T-cell (primary cell): ENCODE results near the gene ZNF396. TPM values are rescaled to one million over a fixed set of nuclear protein-coding genes. Genes with fewer than 3 reads are reported as not detected.

Source experiments
- ATAC-seq, 4 experiments: fragments of 200-7000 bp in 3 of 4; fragments of 150-1000 bp in 1 of 4; cut with Tn5 transposase; replicated peaks in 1 of 4; 1 replicate in 3 of 4; 2 replicates in 1 of 4; pipeline ENCODE4 v1.10.0; 2021; ENCODE audit warnings: moderate library complexity in 3 of 4, mild to moderate bottlenecking in 2 of 4, moderate number of reproducible peaks in 1 of 4
- CTCF ChIA-PET, 2 donors: fragments of 300-600 bp; sonication (Branson Sonifier 250); formaldehyde crosslinking; loops; one replicate each; lab custom pipeline; 2022; ENCODE audit warnings: antibody characterized with exemption in 2 of 2; lab: Charles Lee
- POLR2A ChIA-PET, 2 donors: fragments of 300-600 bp; sonication (Branson Sonifier 250); formaldehyde crosslinking; loops; one replicate each; lab custom pipeline; 2022; ENCODE audit warnings: antibody characterized with exemption in 2 of 2; lab: Charles Lee
- DNase-seq, 35 experiments: peaks; one replicate each; pipeline versions ENCODE4 v3.0.0 to v3.0.0-alpha.2; 2013 to 2023
- H3K27ac ChIP-seq: one replicate; pipeline ENCODE4 v1.5.1; 2013; ENCODE audit warnings: low read length
- H3K27me3 ChIP-seq, 2 experiments: replicated peaks in 1 of 2; 1 replicate in 1 of 2; 2 replicates in 1 of 2; pipeline versions ENCODE4 v1.6.1 to v1.7.0; 2013; ENCODE audit warnings: low read length in 1 of 2, mixed read lengths in 1 of 2; ENCODE audit not compliant: control insufficient read depth in 2 of 2, insufficient read depth in 2 of 2; ENCODE audit errors: extremely low read depth in 1 of 2
- H3K36me3 ChIP-seq, 2 donors: 1 replicate in 1 of 2; 2 replicates in 1 of 2; pipeline versions ENCODE4 v1.6.1 to v1.7.0; 2013; ENCODE audit warnings: low read length in 1 of 2; ENCODE audit not compliant: control insufficient read depth in 2 of 2, insufficient read depth in 1 of 2; ENCODE audit errors: extremely low read depth in 1 of 2
- H3K4me1 ChIP-seq, 2 experiments: 1 replicate in 1 of 2; 2 replicates in 1 of 2; pipeline versions ENCODE4 v1.6.1 to v1.7.0; 2013; ENCODE audit warnings: low read length in 2 of 2, mixed read lengths in 1 of 2; ENCODE audit not compliant: insufficient read depth in 2 of 2, control insufficient read depth in 1 of 2; ENCODE audit errors: extremely low read depth in 1 of 2
- H3K4me3 ChIP-seq, 2 donors: 1 replicate in 1 of 2; 2 replicates in 1 of 2; pipeline versions ENCODE4 v1.5.1 to v1.7.0; 2013; ENCODE audit warnings: mild to moderate bottlenecking in 2 of 2, low read length in 1 of 2, moderate library complexity in 1 of 2; ENCODE audit not compliant: control insufficient read depth in 1 of 2; ENCODE audit errors: extremely low read depth in 1 of 2
- H3K9me3 ChIP-seq: 2 replicates; pipeline ENCODE4 v1.7.0; 2013
- H3K27ac Mint-ChIP-seq, 2 donors: one replicate each; pipeline ENCODE4 v1.8.0; 2020 to 2021; ENCODE audit warnings: mild to moderate bottlenecking in 2 of 2, mixed read lengths in 2 of 2
- H3K27me3 Mint-ChIP-seq, 2 donors: one replicate each; pipeline ENCODE4 v1.8.0; 2021 to 2022; ENCODE audit warnings: mixed read lengths in 2 of 2
- H3K36me3 Mint-ChIP-seq: one replicate; pipeline ENCODE4 v1.8.0; 2021; ENCODE audit warnings: mixed read lengths
- H3K4me1 Mint-ChIP-seq, 3 donors: one replicate each; pipeline ENCODE4 v1.8.0; 2020 to 2022; ENCODE audit warnings: mixed read lengths in 3 of 3, mild to moderate bottlenecking in 1 of 3
- H3K4me3 Mint-ChIP-seq, 3 donors: one replicate each; pipeline ENCODE4 v1.8.0; 2020 to 2022; ENCODE audit warnings: mild to moderate bottlenecking in 3 of 3, mixed read lengths in 3 of 3, moderate library complexity in 3 of 3
- H3K9me3 Mint-ChIP-seq, 3 donors: one replicate each; pipeline ENCODE4 v1.8.0; 2020 to 2022; ENCODE audit warnings: mixed read lengths in 3 of 3
- WGBS: methylation state at CpG from one replicate; pipeline ENCODE4 v1.1.5; 2013; ENCODE audit warnings: missing lambda C conversion rate; ENCODE audit not compliant: insufficient coverage; 5-methylcytosine and 5-hydroxymethylcytosine counted together
- total RNA-seq, 35 experiments: library from RNA in 6 of 35; stranded (reverse) in 6 of 35; fragments of 120-200 nt in 1 of 35; gene quantifications; one replicate each; pipeline versions ENCODE4 v1.2.1 to v1.2.4 and lab custom pipeline; 2013 to 2026

ZNF396 gene
- total RNA-seq, 5 donors from 2014 or later (not counting 1 experiment from before 2014, with no cell fraction given): 0.73 to 2.4 (median 1.4) TPM; not detected in 1

DNA sequence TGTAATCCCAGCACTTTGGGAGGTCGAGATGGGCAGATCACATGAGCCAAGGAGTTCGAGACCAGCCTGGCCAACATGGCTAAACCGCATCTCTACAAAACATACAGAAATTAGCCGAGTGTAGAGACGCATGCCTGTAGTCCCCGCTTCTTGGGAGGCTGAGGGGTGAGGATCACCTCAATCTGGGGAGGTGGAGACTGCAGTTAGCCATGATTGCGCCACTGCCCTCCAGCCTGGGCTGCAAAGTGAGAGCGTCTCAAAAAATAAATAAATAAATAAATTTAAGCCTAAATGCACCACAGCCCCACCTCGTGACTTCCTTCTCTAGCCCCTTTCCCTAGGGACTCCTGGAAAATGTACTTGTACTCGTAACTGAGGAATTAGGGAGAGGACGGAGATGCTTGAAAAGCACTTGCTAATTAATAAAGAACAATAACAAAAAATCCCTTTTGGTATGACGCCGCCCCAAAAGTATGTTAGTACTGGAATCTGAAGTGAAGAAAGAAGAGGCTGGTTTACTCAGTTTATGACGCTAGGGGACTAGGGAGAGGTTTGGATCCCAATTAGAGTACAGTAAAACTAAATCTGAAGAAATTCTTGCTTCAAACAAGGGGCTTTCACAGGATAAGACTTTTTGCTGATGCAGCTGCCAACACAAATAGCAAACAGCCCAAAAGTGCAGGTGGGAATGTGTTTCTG lies 887 bp upstream of the ZNF396 start:
- POLR2A ChIA-PET: no interaction called here
- no peak for ATAC-seq
- H3K27ac Mint-ChIP-seq: no peak overlapping the region

DNA sequence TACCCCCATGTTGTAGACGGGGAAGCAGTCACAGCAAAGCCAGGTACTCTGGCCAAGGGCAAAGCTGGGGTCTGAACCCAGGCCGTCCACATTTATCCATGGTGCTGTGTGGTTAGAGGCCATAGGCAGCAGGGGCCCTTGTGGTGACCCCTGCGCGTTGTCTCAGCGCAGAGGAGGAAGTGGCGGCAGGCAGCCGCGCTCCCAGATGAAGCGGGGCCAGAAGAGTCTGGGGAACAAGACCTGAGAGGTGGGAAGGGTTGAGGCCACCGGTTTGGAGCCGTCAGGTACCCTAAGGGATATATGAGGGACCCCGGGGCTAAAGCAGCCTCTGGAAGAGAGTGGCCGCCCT lies 770 bp downstream of the ZNF396 start:
- Histone ChIP-seq H3K27ac (no peak overlapping the region), H3K4me3 (peak overlapping the region; percentile 74 to 81), H3K4me1 (peaks cover 0 to 12% of the 10 kb centered on the region in 2 experiments), H3K9me3 (no peaks in the 10 kb centered on the region), H3K27me3 (peaks cover 0 to 4% of the 10 kb centered on the region in 2 experiments), H3K36me3 (no peaks in the 10 kb centered on the region)
- peak; percentile 56 to 64 (median 60) for ATAC-seq
- H3K9me3 Mint-ChIP-seq: no peaks in the 10 kb centered on the region
- H3K36me3 Mint-ChIP-seq: peaks cover 2% of the 10 kb centered on the region
- ChIA-PET POLR2A (no interaction called here), CTCF (no interaction called here)
- DNase-seq: peak in 15 of 35 experiments; percentile 3 to 37 (median 8)
- H3K4me3 Mint-ChIP-seq: peak overlapping the region; percentile 81 to 86 (median 86)
- no peaks in the 10 kb centered on the region for H3K27me3 Mint-ChIP-seq
- WGBS: 4% methylated on average over 12 of the region's 13 CpGs
- peak overlapping the region in 1 of 2 donors; percentile 69 for H3K27ac Mint-ChIP-seq
- H3K4me1 Mint-ChIP-seq: peaks cover 7 to 12% (median 9%) of the 10 kb centered on the region in 3 donors

More for the DNA sequence above, 887 bp upstream of the ZNF396 start:
- Histone ChIP-seq H3K27me3 (peaks cover 0 to 4% of the 10 kb centered on the region in 2 experiments), H3K27ac (no peak overlapping the region), H3K36me3 (no peaks in the 10 kb centered on the region), H3K9me3 (no peaks in the 10 kb centered on the region), H3K4me3 (no peak overlapping the region), H3K4me1 (peaks cover 0 to 12% of the 10 kb centered on the region in 2 experiments)
- no peaks in the 10 kb centered on the region for H3K9me3 Mint-ChIP-seq
- peaks cover 2% of the 10 kb centered on the region for H3K36me3 Mint-ChIP-seq
- 67% methylated on average over 1 of the region's 14 CpGs for WGBS
- CTCF ChIA-PET: no interaction called here
- H3K27me3 Mint-ChIP-seq: no peaks in the 10 kb centered on the region
- H3K4me3 Mint-ChIP-seq: peak overlapping the region; percentile 73 to 86 (median 81)
- no peak for DNase-seq
- peaks cover 7 to 12% (median 9%) of the 10 kb centered on the region in 3 donors for H3K4me1 Mint-ChIP-seq

GRCh38 chr18:35374708-35375107 lies 2.4 kb downstream of the ZNF396 start:
- no peaks in the 10 kb centered on the region for H3K9me3 Mint-ChIP-seq
- H3K27me3 Mint-ChIP-seq: no peaks in the 10 kb centered on the region
- POLR2A ChIA-PET: interaction anchor here in 1 of 2 donors (0.6 kb wide), 1 partner anchor 145 kb away, joined by 3 read pairs; no protein-coding TSS in a partner anchor
- peaks cover 7 to 12% (median 9%) of the 10 kb centered on the region in 3 donors for H3K4me1 Mint-ChIP-seq
- H3K4me3 Mint-ChIP-seq: no peak overlapping the region
- H3K27ac Mint-ChIP-seq: no peak overlapping the region
- Histone ChIP-seq H3K4me3 (no peak overlapping the region), H3K27ac (no peak overlapping the region), H3K36me3 (no peaks in the 10 kb centered on the region), H3K9me3 (no peaks in the 10 kb centered on the region), H3K4me1 (peaks cover 0 to 12% of the 10 kb centered on the region in 2 experiments), H3K27me3 (peaks cover 0 to 4% of the 10 kb centered on the region in 2 experiments)
- DNase-seq: no peak
- WGBS: 80% methylated on average over 1 of the region's 4 CpGs
- peaks cover 2% of the 10 kb centered on the region for H3K36me3 Mint-ChIP-seq
- ATAC-seq: no peak
- CTCF ChIA-PET: no interaction called here

- Mint-ChIP-seq H3K9me3 (no peaks in the 10 kb centered on the region), H3K4me3 (no peak overlapping the region), H3K27me3 (no peaks in the 10 kb centered on the region), H3K36me3 (peaks cover 2% of the 10 kb centered on the region), H3K27ac (no peak overlapping the region), H3K4me1 (peaks cover 5 to 8% (median 7%) of the 10 kb centered on the region in 3 donors)
- peaks cover 0 to 6% of the 10 kb centered on the region in 2 experiments for H3K4me1 ChIP-seq
- peaks cover 0 to 4% of the 10 kb centered on the region in 2 experiments for H3K27me3 ChIP-seq
- H3K27ac ChIP-seq: no peak overlapping the region
- no peak for ATAC-seq
- no peaks in the 10 kb centered on the region for H3K36me3 ChIP-seq
- no peak overlapping the region for H3K4me3 ChIP-seq
- POLR2A ChIA-PET: no interaction called here
- no peaks in the 10 kb centered on the region for H3K9me3 ChIP-seq
- WGBS: 86% methylated on average over 1 of the region's 1 CpG
- CTCF ChIA-PET: no interaction called here
- DNase-seq: no peak
Measured at GRCh38 chr18:35371412-35372195, 5.5 kb downstream of the ZNF396 start.

DNA sequence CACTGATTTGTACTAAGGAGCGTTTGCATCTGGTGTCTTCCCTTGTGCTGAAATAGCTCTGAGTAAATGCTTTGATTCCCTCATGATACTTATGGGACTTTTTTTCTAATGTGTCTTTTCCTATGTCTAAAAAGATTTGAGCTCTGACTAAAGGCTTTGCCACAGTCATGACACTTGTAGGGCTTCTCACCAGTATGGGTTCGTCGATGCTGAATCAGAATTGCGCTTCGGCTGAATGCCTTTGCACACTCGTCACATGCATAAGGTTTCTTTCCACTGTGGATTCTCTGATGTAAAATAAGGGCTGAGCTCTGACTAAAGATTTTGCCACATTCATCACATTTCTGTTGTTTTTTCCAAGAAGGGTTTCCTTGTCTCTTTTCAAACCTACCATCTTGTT lies 8.0 kb downstream of the ZNF396 start:
- no peaks in the 10 kb centered on the region for H3K9me3 Mint-ChIP-seq
- no peak overlapping the region for H3K27ac ChIP-seq
- H3K9me3 ChIP-seq: no peaks in the 10 kb centered on the region
- H3K27ac Mint-ChIP-seq: no peak overlapping the region
- H3K27me3 Mint-ChIP-seq: no peaks in the 10 kb centered on the region
- no peaks in the 10 kb centered on the region for H3K36me3 ChIP-seq
- no peak overlapping the region for H3K4me3 Mint-ChIP-seq
- WGBS: 100% methylated on average over 5 of the region's 6 CpGs
- H3K36me3 Mint-ChIP-seq: peaks cover 1% of the 10 kb centered on the region
- CTCF ChIA-PET: no interaction called here
- H3K4me1 ChIP-seq: no peaks in the 10 kb centered on the region
- no peaks in the 10 kb centered on the region for H3K27me3 ChIP-seq
- no peaks in the 10 kb centered on the region for H3K4me1 Mint-ChIP-seq
- ATAC-seq: no peak
- POLR2A ChIA-PET: interaction anchor here in 1 of 2 donors (0.5 kb wide), 1 partner anchor 1921 kb away, joined by 6 read pairs; no protein-coding TSS in a partner anchor
- no peak overlapping the region for H3K4me3 ChIP-seq
- no peak for DNase-seq

- H3K4me3 Mint-ChIP-seq: no peak overlapping the region
- H3K4me1 Mint-ChIP-seq: no peaks in the 10 kb centered on the region
- POLR2A ChIA-PET: no interaction called here
- no peaks in the 10 kb centered on the region for H3K36me3 Mint-ChIP-seq
- CTCF ChIA-PET: no interaction called here
- no peaks in the 10 kb centered on the region for H3K4me1 ChIP-seq
- WGBS: 91% methylated on average over 5 of the region's 6 CpGs
- H3K27me3 ChIP-seq: no peaks in the 10 kb centered on the region
- ATAC-seq (no peak), DNase-seq (no peak)
- H3K27ac ChIP-seq: no peak overlapping the region
- H3K27me3 Mint-ChIP-seq: no peaks in the 10 kb centered on the region
- no peak overlapping the region for H3K4me3 ChIP-seq
- H3K36me3 ChIP-seq: no peaks in the 10 kb centered on the region
- no peak overlapping the region for H3K27ac Mint-ChIP-seq
- H3K9me3 ChIP-seq: no peaks in the 10 kb centered on the region
- H3K9me3 Mint-ChIP-seq: no peaks in the 10 kb centered on the region
Measured at GRCh38 chr18:35368595-35368994, 8.5 kb downstream of the ZNF396 start.
